GM19193 (cell line): Measurements from ENCODE around the gene SRPRB.

ENCODE experiments used
- POLR2A ChIP-seq: IDR thresholded peaks from 4 replicates; pipeline ENCODE4 v1.6.1; 2011; ENCODE audit not compliant: insufficient read depth, insufficient read length; ENCODE audit errors: extremely low read depth

SRPRB gene

DNA sequence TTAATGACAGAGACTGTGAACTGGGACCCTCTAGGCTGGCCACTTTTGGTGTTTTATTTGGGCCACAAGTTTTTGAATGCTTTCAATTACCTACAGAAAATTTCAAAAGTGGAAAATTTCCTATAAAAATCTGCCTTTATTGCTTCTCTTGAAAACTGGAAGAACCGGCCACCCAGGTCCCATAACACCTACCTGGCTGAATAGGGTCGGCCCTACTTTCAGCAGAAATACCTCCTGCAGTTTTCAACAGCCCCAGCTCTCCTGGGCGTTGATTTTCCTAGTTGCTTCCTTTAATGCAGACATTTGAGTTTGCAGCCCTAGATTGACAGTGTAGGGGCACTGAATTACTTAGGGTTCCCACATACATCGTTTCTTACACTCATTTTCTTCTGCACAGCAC is 719 bp upstream of the SRPRB start:
- TF ChIP-seq POLR2A, result no peak

DNA sequence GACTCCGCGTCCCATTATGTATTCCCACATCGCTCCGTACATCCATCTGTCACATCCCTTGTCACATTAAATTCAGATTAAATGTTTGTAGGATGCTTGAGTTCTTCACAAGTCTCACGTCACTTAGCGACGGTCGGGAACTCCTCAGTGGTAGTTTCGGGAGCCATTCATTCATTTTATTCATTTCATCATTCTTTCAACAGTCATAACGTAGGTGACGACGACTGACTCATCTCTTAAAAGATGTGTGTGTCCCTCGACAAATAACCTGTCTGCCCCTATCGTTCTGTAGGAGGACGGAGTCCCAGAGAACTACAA is 272 bp upstream of the SRPRB start:
- TF ChIP-seq POLR2A, result no peak

DNA sequence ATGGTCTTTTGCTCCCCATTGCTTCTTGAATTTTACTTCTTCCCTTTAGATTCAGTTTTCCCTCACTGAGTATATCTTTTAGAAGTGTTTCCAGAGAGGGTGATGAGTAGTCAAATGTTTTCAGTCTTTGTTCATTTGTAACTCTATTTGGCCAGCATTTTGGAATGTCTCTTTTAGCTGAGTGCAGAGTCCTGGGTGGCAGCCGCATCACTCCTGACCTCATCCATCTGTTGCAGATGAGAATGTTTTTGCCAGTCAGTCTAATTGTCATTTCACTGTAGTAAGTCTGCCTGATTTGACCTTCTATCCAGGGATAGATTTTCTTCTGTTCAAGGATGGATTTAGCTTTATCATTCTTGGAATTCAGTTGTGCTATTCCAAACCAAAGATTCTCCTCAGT is 7.3 kb downstream of the SRPRB start:
- no peak for TF ChIP-seq POLR2A

DNA sequence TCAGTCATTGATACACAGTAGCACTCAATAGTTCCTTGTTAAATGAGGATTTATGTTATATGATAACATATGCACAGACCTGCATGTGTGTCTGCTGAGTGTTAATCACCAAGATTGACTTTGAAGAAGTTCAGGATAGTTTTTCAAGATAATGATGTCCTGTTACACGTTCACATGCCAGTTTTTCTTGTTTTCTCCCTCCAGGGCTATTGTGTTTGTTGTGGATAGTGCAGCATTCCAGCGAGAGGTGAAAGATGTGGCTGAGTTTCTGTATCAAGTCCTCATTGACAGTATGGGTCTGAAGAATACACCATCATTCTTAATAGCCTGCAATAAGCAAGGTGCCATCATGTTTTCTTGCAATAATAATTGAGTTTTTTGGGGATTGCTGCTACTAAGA is 9.8 kb downstream of the SRPRB start:
- no peak for TF ChIP-seq POLR2A

DNA sequence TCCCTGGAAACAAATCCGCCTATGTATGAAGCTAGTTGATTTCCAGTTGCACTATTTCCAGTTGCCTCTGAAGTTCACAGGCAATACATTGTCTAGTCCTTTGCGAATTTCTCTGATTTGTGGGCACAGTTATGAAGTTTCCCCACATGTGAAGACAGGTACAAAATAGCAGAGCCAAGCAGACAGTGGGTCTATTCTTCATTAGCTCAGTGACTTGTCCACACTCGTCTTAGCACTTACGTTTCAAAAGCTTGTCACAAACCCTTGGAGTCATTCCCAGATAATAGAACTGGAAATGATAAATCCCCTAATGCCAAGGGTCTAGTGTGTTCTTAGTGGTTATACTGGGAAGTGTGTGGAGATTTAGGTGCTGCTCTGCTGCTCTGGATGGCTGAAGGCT is 14.5 kb downstream of the SRPRB start:
- no peak for TF ChIP-seq POLR2A

DNA sequence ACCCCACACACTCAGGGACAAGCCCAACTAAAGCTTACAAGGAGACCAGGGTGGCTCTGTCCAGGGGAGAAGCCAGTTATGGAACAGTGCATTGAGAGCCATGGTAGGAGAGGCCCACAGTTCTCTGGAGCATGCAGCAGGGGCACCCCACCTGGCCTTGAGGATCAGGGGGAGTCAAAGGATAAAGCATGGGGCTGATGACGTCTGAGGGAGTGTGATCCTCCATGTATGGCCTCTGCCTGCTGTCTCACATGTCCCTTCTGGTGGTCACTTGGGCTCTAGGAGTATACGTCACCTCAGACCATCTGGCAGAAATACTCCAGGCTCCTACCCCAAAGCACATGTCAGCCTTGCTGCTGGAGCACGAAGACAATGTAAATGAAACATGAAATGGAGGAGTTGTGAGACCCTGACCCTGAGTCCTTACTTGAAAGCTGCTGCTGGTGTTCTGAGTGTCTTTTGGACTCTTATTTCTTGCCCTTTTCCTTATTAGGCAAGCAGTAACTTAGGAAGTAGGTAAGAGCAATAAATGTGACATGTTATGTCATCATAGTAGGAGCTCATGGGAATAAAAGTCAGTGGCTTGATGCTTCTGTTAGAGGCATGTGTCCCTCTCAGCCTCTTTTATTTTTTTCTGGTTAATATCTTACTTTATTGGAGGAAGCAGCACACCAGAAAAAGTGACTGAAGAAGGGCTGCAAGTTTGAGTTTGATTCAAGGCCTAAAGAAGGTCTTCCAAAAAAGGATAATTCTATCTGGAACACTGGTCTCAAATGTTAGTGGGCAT is 15.5 kb downstream of the SRPRB start:
- no peak for TF ChIP-seq POLR2A

DNA sequence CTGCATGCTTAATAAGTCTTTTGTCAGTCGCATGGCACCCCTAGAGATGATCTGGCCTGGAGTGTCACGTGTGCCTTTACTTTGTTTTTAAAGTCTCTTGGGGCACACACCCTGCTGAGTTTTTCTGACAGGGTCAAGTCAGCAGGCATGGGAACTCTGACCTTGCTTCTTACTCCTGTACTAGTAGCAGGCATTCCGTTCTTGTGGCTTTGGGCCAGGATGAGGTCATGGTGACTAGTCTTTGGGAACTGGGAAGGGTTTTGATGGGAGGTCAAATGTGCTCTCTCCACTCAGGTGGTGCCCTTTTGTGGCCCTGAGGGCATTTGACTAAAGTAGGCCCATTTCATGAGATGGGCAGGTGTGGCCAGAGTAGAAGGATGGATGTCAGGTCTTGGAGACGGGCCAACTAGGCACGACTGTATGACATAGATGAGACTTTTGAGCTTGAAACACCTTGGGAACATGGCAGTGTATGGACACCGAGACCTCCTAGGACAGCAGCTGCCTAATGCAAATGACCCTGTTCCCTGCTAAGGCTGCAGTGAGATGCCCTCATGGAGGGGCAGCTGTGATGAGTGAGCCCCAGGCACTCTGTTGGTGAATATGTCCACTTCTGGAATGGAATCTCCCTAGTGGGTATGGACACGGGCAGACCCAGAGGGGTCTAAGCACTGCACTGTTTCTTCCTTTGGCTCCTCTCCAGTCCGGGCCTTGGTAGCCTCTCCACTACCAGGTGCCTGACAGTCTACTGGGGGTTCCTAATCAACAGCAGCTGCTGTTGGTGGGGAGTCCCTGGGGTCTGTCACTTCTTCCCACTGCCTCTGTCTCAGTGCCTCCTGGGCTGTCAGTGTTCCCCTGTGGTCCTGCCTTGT is 16.4 kb downstream of the SRPRB start:
- peak; percentile 21 for TF ChIP-seq POLR2A

DNA sequence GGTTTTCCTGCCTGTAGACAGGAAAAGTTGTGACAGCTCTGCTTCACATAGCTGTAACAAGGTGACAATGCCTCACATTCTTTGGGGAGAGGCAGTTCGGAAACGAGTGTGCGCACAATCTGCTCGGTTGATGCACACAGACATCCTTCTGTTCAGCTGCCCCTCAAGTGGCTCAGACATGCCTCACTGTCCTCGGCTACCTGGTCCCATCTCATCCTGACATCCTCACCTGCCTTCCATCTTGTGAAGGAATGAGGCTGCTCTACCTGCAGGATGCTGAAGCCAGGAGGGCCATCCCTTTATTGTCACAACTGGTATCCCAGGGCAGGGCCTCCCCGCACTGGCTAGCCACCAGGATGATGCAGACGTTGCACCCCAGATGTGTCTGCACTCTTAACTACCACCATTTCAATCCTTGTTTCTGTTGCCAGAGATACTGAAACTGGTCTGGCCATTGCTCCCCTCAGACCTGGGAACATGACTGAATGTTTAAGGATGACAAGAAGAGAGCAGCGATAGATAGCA is 19.4 kb downstream of the SRPRB start:
- TF ChIP-seq POLR2A, result no peak

DNA sequence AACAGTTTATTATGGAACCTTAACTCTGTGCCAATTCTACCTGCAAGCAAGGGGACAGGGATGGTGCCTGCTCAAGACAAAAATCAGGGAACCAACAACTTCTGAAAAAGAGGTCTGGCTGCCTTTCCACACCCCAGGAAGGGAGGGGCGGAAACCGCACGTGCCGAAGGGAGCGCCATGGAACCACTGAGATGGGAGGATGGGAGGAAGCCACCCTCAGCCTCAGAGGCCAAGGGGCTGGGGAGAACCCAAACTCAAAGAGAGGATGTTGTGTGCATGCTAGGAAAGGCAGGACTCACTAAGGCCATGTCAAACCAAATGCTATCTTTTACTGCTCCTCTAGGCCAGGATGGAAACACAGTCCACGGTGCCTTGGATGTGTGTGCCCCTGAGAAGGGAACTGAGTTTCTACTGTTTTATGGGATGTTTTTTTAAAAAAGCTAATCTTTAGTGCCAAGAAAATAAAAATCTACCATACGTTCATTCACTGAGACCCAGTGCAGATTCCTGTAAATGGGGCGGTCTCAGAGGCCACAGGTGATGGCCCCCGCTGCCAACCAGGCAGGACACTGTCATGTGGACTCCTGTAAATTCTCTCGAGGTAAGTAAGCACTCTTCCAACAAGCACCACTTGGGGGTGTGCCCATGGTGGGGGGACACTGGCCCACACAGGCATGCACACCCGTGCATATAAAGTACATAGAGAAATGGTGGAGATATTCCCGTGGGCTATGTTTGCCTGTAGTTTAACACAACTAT is 20.5 kb downstream of the SRPRB start:
- TF ChIP-seq POLR2A, result no peak

DNA sequence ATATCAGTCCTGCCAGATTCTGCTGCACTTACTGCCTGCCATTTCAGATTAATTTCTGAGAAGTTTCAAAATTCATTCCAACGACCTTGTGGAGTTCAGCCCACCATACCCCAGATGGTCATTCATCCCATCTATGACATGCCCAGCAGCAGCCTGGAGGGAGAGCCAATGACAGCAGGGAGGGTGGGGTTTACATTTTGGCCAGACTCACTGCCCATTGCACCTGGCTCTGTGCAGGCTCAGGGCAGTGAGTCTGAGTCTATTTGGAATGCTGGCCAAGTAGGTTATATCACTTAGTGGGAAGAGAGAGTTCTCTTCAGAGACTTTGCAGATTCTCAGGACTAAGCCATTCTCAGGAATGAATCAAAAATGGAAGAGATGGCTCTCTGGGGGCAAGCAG is 21.5 kb downstream of the SRPRB start:
- TF ChIP-seq POLR2A, result no peak

DNA sequence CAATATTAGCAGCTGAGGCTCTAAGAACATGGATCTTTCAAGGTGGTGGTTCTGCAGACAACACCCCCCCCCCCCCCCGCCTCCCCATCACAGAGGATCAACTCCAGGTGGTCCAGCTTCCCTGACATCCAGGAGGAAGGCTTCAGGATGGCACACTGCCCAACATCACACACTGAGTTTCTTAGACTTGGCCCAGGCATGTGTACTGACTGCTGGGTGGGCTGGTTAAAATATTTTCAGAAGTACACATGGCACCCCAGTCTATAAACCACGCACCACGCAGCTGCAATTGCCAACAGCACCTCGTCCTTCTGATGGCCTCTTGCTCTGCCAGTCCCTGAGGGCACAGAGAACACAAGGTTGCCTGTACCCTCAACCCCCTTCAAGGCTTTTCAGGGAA is 22.1 kb downstream of the SRPRB start:
- TF ChIP-seq POLR2A, result no peak

DNA sequence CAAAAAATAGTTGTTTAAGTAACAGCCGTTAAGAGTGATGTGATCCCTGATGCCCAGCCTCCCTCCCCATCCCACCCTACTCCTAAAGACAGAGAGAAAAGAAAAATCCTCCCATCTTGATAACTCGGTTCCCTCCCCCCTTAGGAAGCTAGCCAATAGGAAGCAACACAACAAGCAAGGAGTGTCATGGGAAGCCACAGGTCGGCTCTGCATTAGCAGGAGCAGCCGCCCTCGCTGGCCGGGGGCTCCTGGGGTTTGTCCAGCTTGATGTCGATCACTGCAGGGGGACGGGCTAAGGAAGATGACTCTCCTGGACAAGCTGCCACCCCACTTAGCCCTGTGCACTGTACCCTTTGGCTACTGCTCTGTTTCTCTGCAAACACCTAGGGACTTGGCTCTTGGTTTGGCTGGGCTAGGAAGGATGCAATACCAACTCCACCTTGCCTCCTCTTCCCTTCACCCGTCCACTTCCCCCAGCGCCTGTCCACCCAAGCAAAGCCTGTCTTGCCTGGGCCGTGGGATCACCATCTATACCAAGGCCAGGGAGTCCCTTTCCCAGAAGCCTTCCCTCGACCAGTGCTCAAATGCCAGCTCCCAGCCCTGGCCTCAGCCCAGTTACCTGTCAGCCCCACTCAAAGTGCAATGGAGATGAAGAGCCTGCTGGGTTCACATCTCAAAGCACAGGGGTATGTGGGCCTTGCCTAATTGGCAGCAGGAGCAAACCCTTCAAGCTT is 23.1 kb downstream of the SRPRB start:
- TF ChIP-seq POLR2A, result no peak

DNA sequence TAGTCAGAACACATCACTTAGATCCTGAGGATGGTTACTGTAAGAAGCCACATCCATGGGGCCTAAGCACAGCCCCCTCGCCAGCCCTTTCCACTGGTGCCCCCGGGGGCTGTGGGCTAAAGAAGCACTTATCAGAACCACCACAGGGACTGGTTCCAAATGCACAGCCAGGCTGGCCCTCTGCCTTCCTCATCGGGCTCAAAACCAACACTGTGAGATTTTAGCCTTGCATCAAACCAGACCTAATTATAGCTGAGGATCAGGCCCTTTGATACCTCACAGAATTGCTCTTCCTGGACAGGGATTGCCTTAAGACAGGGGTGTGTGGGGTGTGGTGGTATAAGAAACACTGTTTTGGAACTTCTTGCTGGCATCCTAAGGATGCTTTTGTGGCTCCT is 23.7 kb downstream of the SRPRB start:
- no peak for TF ChIP-seq POLR2A

DNA sequence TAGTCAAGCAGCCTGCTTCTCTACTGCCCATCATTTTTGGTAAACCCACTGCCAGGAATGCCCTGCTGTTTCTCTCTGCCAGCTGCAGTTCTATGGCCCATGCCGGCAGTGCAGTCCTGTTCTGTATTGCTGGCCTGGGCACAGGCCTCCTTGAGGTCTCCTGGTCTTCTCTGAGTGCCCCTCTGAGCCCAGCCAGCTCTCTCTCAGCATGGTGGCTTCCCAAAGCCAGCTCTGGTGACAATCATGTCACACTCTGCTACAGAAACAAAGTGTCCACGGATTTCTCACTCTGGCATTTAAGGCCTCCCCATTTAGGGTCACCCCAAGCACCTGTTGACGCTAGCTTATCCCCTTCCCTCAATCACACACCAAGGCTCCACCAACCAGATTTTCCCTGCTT is 24.5 kb downstream of the SRPRB start:
- no peak for TF ChIP-seq POLR2A
